Fibroblast of lung (primary cell): ENCODE data around the gene TCFL5. TPM values are rescaled to one million over a fixed set of nuclear protein-coding genes. Genes with fewer than 3 reads are reported as not detected.

Experiments
- DNase-seq, 2 donors: peaks; one replicate each; pipeline versions ENCODE4 v3.0.0 to v3.0.0-alpha.2; 2010; ENCODE audit warnings: low read depth in 2 of 2
- H2AFZ ChIP-seq: 2 replicates; pipeline ENCODE4 v1.5.1; 2012; ENCODE audit warnings: low read length, control low read depth, inconsistent platforms
- H3K27ac ChIP-seq: 2 replicates; pipeline ENCODE4 v1.5.1; 2011; ENCODE audit warnings: low read length, control low read depth; ENCODE audit not compliant: insufficient read depth
- H3K27me3 ChIP-seq: 2 replicates; pipeline ENCODE4 v1.5.1; 2011; ENCODE audit warnings: mild to moderate bottlenecking, low read length; ENCODE audit not compliant: control insufficient read depth, insufficient read depth
- H3K36me3 ChIP-seq: 2 replicates; pipeline ENCODE4 v1.5.1; 2011; ENCODE audit warnings: low read length; ENCODE audit not compliant: control insufficient read depth, insufficient read depth
- H3K4me1 ChIP-seq: 2 replicates; pipeline ENCODE4 v1.5.1; 2011; ENCODE audit warnings: low read length; ENCODE audit not compliant: control insufficient read depth, insufficient read depth; ENCODE audit errors: extremely low read depth
- H3K4me2 ChIP-seq: 2 replicates; pipeline ENCODE4 v1.5.1; 2011; ENCODE audit warnings: low read length, control low read depth; ENCODE audit not compliant: insufficient read depth; ENCODE audit errors: extremely low read depth
- H3K4me3 ChIP-seq, 4 experiments: fragments of 200-600 bp in 1 of 4; sonication (generic) in 1 of 4; replicated peaks in 1 of 4; 2 replicates each; pipeline ENCODE4 v1.5.1; 2011 to 2016; ENCODE audit warnings: low read length in 4 of 4, low read depth in 3 of 4, mild to moderate bottlenecking in 3 of 4, control low read depth in 2 of 4, inconsistent platforms in 1 of 4, mixed read lengths in 1 of 4; ENCODE audit not compliant: insufficient read depth in 1 of 4; ENCODE audit errors: control extremely low read depth in 1 of 4
- H3K79me2 ChIP-seq: 2 replicates; pipeline ENCODE4 v1.5.1; 2012; ENCODE audit warnings: mild to moderate bottlenecking, low read length, inconsistent platforms; ENCODE audit not compliant: control insufficient read depth, insufficient read depth
- H3K9ac ChIP-seq: 2 replicates; pipeline ENCODE4 v1.5.1; 2011; ENCODE audit warnings: mild to moderate bottlenecking, low read length, control low read depth; ENCODE audit not compliant: insufficient read depth
- H3K9me3 ChIP-seq: 2 replicates; pipeline ENCODE4 v1.5.1; 2012; ENCODE audit warnings: low read depth, low read length; ENCODE audit not compliant: control insufficient read depth, insufficient read depth
- H4K20me1 ChIP-seq: 2 replicates; pipeline ENCODE4 v1.5.1; 2011; ENCODE audit warnings: low read length; ENCODE audit not compliant: control insufficient read depth, insufficient read depth; ENCODE audit errors: extremely low read depth
- CTCF ChIP-seq, 2 donors: IDR thresholded peaks in 1 of 2; conservative IDR thresholded peaks in 1 of 2; 1 replicate in 1 of 2; 2 replicates in 1 of 2; pipeline ENCODE4 v1.5.1; 2011 to 2012; ENCODE audit warnings: low read length in 2 of 2, control low read depth in 1 of 2, inconsistent platforms in 1 of 2, low read depth in 1 of 2, mild to moderate bottlenecking in 1 of 2
- EZH2 ChIP-seq: IDR thresholded peaks from 2 replicates; pipeline ENCODE4 v1.5.1; 2012; ENCODE audit warnings: low read length, control low read depth, mild to moderate bottlenecking; ENCODE audit errors: missing control alignments
- polyA plus RNA-seq, 2 donors: library from polyadenylated mRNA; depleted of rRNA in 1 of 2; stranded (reverse) in 1 of 2; unstranded in 1 of 2; fragments of >200 nt; gene quantifications; 2 replicates each; pipeline ENCODE4 v1.2.1, GENCODE V29; 2011 to 2012; ENCODE audit warnings: missing spikeins in 1 of 2
- total RNA-seq: library from RNA; depleted of rRNA; stranded (reverse); fragments of >200 nt; gene quantifications from 2 replicates; pipeline ENCODE4 v1.2.1, GENCODE V29; 2014

Gene TCFL5
- total and polyA plus RNA-seq, 2 donors (not counting 1 experiment from before 2014, with no cell fraction given): 9.8 to 13.7 TPM

- no peak for TF ChIP-seq EZH2
- no peak for TF ChIP-seq CTCF (conservative IDR thresholded peaks at IDR 0.05 in 1 of 2, IDR thresholded peaks at IDR 0.05 in 1 of 2; ENCODE audit: low read depth in 1 of 2, low read length in 2 of 2)
- H2AFZ ChIP-seq: peak within 1 kb of the TSS; percentile 77
- peaks cover 26% of the 10 kb centered on the region for H3K79me2 ChIP-seq
- peak within 1 kb of the TSS; percentile 77 for H3K27ac ChIP-seq
- H3K4me3 ChIP-seq: peak within 1 kb of the TSS; percentile 66 to 86 (median 80)
- peaks cover 27% of the 10 kb centered on the region for H3K36me3 ChIP-seq
- no peaks in the 10 kb centered on the region for H3K4me1 ChIP-seq
- peak within 1 kb of the TSS; percentile 88 for H3K4me2 ChIP-seq
- peak; percentile 50 to 51 for DNase-seq
- peak within 1 kb of the TSS; percentile 80 for H3K9ac ChIP-seq
- H3K9me3 ChIP-seq: no peaks in the 10 kb centered on the region
- no peaks in the 10 kb centered on the region for H3K27me3 ChIP-seq
- H4K20me1 ChIP-seq: no peaks in the 10 kb centered on the region
Measured at GRCh38 chr20:62804627-62805154, 56.9 kb downstream of the TCFL5 start, which contains the start of gene OGFR. OGFR (plus strand) TSS chr20:62804835; CDS start chr20:62804860, 25 bp downstream.

GRCh38 chr20:62804021-62804626 is 57.5 kb downstream of the TCFL5 start:
- peaks cover 26% of the 10 kb centered on the region for H3K36me3 ChIP-seq
- TF ChIP-seq CTCF (conservative IDR thresholded peaks at IDR 0.05 in 1 of 2, IDR thresholded peaks at IDR 0.05 in 1 of 2; ENCODE audit: low read depth in 1 of 2, low read length in 2 of 2): no peak
- TF ChIP-seq EZH2: no peak
- no peaks in the 10 kb centered on the region for H3K4me1 ChIP-seq
- peak overlapping the region; percentile 26 for H2AFZ ChIP-seq
- H3K9ac ChIP-seq: no peak overlapping the region
- no peaks in the 10 kb centered on the region for H4K20me1 ChIP-seq
- no peaks in the 10 kb centered on the region for H3K27me3 ChIP-seq
- H3K79me2 ChIP-seq: peaks cover 26% of the 10 kb centered on the region
- H3K9me3 ChIP-seq: no peaks in the 10 kb centered on the region
- no peak overlapping the region for H3K27ac ChIP-seq
- H3K4me3 ChIP-seq: peak overlapping the region in 3 of 4 experiments; percentile 30 to 81 (median 32)
- DNase-seq: no peak
- H3K4me2 ChIP-seq: peak overlapping the region; percentile 66

GRCh38 chr20:62802026-62802712 is 59.5 kb downstream of the TCFL5 start:
- DNase-seq: no peak
- Histone ChIP-seq H3K9ac (no peak overlapping the region), H3K27me3 (no peaks in the 10 kb centered on the region), H2AFZ (no peak overlapping the region), H3K9me3 (no peaks in the 10 kb centered on the region), H4K20me1 (no peaks in the 10 kb centered on the region), H3K4me1 (no peaks in the 10 kb centered on the region), H3K36me3 (peaks cover 23% of the 10 kb centered on the region), H3K4me2 (no peak overlapping the region), H3K27ac (no peak overlapping the region), H3K4me3 (no peak overlapping the region), H3K79me2 (peaks cover 24% of the 10 kb centered on the region)
- TF ChIP-seq CTCF (conservative IDR thresholded peaks at IDR 0.05 in 1 of 2, IDR thresholded peaks at IDR 0.05 in 1 of 2; ENCODE audit: low read depth in 1 of 2, low read length in 2 of 2) (no peak), EZH2 (no peak)
